Vagina (tissue), 2 donors: ENCODE results near the gene FCHSD2.

Source experiments
- POLR2A ChIP-seq, 2 donors: fragments of 450-650 bp; IDR thresholded peaks; one replicate each; pipeline ENCODE4 v1.6.1; 2017; ENCODE audit warnings: antibody characterized with exemption in 2 of 2, mild to moderate bottlenecking in 2 of 2, moderate library complexity in 2 of 2
- POLR2AphosphoS5 ChIP-seq, 2 donors: sonication (generic); formaldehyde crosslinking; IDR thresholded peaks; one replicate each; pipeline ENCODE4 v1.9.0; 2017; ENCODE audit warnings: antibody characterized with exemption in 2 of 2, mild to moderate bottlenecking in 2 of 2, low read depth in 1 of 2; ENCODE audit not compliant: insufficient read depth in 1 of 2
- TF ChIP-seq, protein P1 (sequence below), 3 experiments: fragments of 450-650 bp in 2 of 3; fragments of 200-600 bp in 1 of 3; sonication (generic) in 1 of 3; IDR thresholded peaks; one replicate each; pipeline ENCODE4 v1.5.1; 2017 to 2019; ENCODE audit warnings: antibody characterized with exemption in 3 of 3, mild to moderate bottlenecking in 2 of 3, moderate library complexity in 2 of 3

DNA sequence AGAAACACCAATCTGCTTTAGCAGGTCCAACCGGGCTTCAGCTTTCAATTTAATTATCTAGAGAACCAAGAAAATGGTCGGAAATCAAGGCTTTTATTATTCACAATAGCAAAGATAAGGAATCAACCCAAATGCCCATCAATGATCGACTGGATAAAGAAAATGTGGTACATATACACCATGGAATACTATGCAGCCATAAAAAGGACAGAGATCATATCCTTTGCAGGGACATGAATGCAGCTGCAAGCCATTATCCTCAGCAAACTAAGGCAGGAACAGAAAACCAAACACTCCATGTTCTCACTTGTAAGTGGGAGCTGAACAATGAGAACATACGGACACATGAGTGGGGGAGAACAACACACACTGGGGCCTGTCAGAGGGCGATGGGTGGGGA lies 274.1 kb downstream of the FCHSD2 start:
- TF ChIP-seq, protein P1, sequence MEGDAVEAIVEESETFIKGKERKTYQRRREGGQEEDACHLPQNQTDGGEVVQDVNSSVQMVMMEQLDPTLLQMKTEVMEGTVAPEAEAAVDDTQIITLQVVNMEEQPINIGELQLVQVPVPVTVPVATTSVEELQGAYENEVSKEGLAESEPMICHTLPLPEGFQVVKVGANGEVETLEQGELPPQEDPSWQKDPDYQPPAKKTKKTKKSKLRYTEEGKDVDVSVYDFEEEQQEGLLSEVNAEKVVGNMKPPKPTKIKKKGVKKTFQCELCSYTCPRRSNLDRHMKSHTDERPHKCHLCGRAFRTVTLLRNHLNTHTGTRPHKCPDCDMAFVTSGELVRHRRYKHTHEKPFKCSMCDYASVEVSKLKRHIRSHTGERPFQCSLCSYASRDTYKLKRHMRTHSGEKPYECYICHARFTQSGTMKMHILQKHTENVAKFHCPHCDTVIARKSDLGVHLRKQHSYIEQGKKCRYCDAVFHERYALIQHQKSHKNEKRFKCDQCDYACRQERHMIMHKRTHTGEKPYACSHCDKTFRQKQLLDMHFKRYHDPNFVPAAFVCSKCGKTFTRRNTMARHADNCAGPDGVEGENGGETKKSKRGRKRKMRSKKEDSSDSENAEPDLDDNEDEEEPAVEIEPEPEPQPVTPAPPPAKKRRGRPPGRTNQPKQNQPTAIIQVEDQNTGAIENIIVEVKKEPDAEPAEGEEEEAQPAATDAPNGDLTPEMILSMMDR (IDR thresholded peaks at IDR 0.05): no peak
- no peak for TF ChIP-seq POLR2A (IDR thresholded peaks at IDR 0.05)
- TF ChIP-seq POLR2AphosphoS5 (IDR thresholded peaks at IDR 0.05; ENCODE audit: insufficient read depth in 1 of 2, low read depth in 1 of 2): no peak
